Activated CD4-positive, alpha-beta T cell treated with anti-CD3 and anti-CD28 coated beads, Interleukin-2, amount 10 ng/mL, durations not matched to agents 7 days and 5 days (primary cell): ENCODE data around the gene EEF1AKMT1. TPM values are rescaled to one million over a fixed set of nuclear protein-coding genes. Genes with fewer than 3 reads are reported as not detected.

Experiments used
- CTCF ChIA-PET: fragments of 350-600 bp; sonication (Branson Sonifier 250); formaldehyde crosslinking; loops from one replicate; lab custom pipeline; 2021; ENCODE audit warnings: antibody characterized with exemption; lab: Charles Lee
- POLR2A ChIA-PET: fragments of 350-600 bp; sonication (Branson Sonifier 250); formaldehyde crosslinking; loops from one replicate; lab custom pipeline; 2021; ENCODE audit warnings: antibody characterized with exemption; lab: Charles Lee
- DNase-seq: peaks from one replicate; pipeline ENCODE4 v3.0.0-alpha.2; 2020
- H3K27ac Mint-ChIP-seq: one replicate; pipeline ENCODE4 v1.8.0; 2021; ENCODE audit warnings: mild to moderate bottlenecking, moderate library complexity, mixed read lengths
- H3K27me3 Mint-ChIP-seq: one replicate; pipeline ENCODE4 v1.8.0; 2021; ENCODE audit warnings: mixed read lengths
- H3K36me3 Mint-ChIP-seq: one replicate; pipeline ENCODE4 v1.8.0; 2021; ENCODE audit warnings: low read depth, mixed read lengths
- H3K4me1 Mint-ChIP-seq: one replicate; pipeline ENCODE4 v1.8.0; 2021; ENCODE audit warnings: mixed read lengths
- H3K4me3 Mint-ChIP-seq: one replicate; pipeline ENCODE4 v1.8.0; 2021; ENCODE audit warnings: mild to moderate bottlenecking, moderate library complexity, mixed read lengths
- H3K9me3 Mint-ChIP-seq: one replicate; pipeline ENCODE4 v1.8.0; 2021; ENCODE audit warnings: mixed read lengths
- total RNA-seq, 2 experiments: library from RNA; stranded (reverse); gene quantifications; one replicate each; pipeline ENCODE4 v1.2.3, GENCODE V29; 2021

EEF1AKMT1 gene, protein sequence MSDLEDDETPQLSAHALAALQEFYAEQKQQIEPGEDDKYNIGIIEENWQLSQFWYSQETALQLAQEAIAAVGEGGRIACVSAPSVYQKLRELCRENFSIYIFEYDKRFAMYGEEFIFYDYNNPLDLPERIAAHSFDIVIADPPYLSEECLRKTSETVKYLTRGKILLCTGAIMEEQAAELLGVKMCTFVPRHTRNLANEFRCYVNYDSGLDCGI
- total RNA-seq: 10 to 100 TPM; 10.2 to 10.7 TPM

DNA sequence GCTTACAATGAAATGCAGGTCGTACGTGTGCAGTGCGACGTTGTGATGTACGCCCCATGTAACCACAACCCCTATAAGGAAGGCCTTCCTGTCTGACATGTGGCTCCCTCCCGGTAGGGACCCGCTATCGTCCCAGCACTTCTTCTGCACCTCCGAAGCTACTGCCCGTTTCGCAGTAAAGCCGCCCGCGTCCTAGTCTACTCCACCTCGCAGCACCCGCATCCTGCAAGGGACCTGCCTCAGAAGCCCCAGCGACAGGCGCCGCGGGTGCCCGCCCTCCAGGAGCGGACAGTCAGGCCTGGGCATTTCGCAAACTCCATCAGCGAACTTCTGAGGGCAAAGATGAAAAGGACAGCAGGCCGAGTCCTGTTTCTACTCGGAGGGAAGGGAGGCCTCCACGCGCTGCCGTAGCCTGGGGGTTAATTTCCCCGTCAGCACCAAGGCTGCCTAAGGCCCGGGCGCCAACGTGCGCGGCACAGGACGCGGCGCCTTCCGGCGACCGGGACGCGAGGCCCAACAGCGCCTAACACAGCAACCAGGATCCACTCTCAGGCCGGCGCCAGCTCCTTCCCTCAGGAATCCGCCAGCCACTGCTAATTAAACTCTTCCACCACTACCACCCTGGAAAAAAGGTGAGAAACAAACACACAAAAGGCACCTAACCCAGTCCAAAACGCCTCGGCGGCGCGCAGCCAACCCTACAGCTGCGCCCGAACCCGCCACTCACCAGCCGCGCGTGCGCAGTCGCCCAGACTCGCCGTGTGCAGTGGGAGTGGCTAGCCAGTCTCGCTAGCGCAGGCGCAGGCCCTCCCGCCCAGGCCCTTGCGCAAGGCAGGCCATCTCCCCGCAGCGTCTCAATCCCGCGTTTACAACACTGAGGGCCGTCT lies at the start of gene EEF1AKMT1:
Gene EEF1AKMT1 (minus strand): TSS at position 768 of the 887 bp plus-strand sequence. CDS start 16,363 bp downstream, outside the sequence.
- peaks cover 21% of the 10 kb centered on the region for H3K9me3 Mint-ChIP-seq
- peak; percentile 95 for DNase-seq
- H3K36me3 Mint-ChIP-seq: peaks cover 42% of the 10 kb centered on the region
- ChIA-PET POLR2A (no interaction called here), CTCF (interaction anchor here (1.0 to 1.6 kb wide), 2 partner anchors 14 to 42 kb away, joined by 3 to 4 read pairs; no protein-coding TSS in a partner anchor)
- peak within 1 kb of the TSS; percentile 82 for H3K4me3 Mint-ChIP-seq
- H3K27ac Mint-ChIP-seq: peak within 1 kb of the TSS; percentile 99
- H3K4me1 Mint-ChIP-seq: peaks cover 37% of the 10 kb centered on the region
- H3K27me3 Mint-ChIP-seq: no peaks in the 10 kb centered on the region

DNA sequence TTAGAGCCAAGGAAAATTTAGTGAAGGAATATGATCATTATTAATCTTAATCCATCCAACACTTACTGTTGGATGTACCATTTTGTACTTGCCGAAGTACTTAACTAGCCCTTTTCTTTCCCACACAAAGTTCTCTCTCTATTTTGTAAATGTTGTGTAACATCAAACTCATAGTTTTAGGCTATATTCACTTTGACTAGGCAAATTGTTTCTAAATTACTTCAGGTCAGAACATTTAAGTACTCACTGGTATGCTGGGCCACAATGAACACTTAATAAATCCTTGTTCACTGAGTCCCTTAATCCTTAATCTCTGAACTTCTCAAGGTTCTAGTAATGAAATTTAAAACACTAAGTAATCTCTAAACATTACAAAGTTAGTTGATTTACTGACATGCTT lies 49.3 kb upstream of the EEF1AKMT1 start:
- DNase-seq: no peak
- CTCF ChIA-PET: interaction anchor here (1.2 kb wide), 1 partner anchor 119 kb away, joined by 5 read pairs; the partner anchor contains the start of gene IL17D
- H3K4me1 Mint-ChIP-seq: peaks cover 2% of the 10 kb centered on the region
- POLR2A ChIA-PET: no interaction called here
- H3K36me3 Mint-ChIP-seq: peaks cover 2% of the 10 kb centered on the region
- no peaks in the 10 kb centered on the region for H3K9me3 Mint-ChIP-seq
- H3K27ac Mint-ChIP-seq: no peak overlapping the region
- H3K4me3 Mint-ChIP-seq: no peak overlapping the region
- no peaks in the 10 kb centered on the region for H3K27me3 Mint-ChIP-seq

DNA sequence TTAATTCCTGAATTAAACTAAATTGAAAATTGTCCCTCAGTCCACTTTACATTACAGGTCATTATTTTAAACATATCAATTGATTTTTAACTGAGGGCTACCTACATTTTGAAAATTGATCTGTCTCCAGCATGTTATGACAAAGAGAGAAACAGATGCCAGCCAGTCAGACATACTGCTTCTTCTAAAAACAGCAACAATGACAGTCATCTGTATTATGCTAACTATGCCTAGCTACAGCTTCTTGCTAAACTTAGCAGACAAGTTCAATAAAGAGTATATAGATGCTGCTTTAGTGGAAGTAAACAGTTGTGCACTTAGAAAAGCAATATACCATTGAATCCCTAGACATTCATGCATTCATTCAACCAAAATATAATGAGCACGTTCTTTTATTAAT lies 48.6 kb upstream of the EEF1AKMT1 start:
- peaks cover 1% of the 10 kb centered on the region for H3K4me1 Mint-ChIP-seq
- POLR2A ChIA-PET: no interaction called here
- DNase-seq: no peak
- CTCF ChIA-PET: no interaction called here
- H3K4me3 Mint-ChIP-seq: no peak overlapping the region
- no peak overlapping the region for H3K27ac Mint-ChIP-seq
- H3K27me3 Mint-ChIP-seq: no peaks in the 10 kb centered on the region
- no peaks in the 10 kb centered on the region for H3K9me3 Mint-ChIP-seq
- H3K36me3 Mint-ChIP-seq: peaks cover 2% of the 10 kb centered on the region

DNA sequence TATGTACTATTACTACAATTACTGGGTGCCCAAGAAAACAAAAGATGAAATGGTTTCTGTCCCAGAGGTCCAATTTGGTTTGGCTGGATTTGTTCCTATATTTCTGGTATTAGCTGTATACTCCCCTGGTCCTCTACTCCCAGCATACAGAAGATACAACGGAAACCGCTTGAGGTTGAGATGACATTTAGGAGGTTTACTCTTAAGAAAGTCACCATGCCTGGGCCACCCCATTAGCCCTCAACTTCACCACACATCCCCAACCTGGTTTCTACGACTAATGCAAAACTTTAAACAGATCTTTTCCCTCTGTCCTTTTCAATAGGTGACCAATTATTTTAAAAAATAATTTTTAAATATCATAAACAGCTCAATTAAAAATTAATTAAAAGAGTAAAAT lies 46.0 kb upstream of the EEF1AKMT1 start:
- Mint-ChIP-seq H3K27ac (no peak overlapping the region), H3K9me3 (no peaks in the 10 kb centered on the region), H3K27me3 (no peaks in the 10 kb centered on the region), H3K36me3 (peaks cover 2% of the 10 kb centered on the region), H3K4me3 (no peak overlapping the region), H3K4me1 (peaks cover 1% of the 10 kb centered on the region)
- DNase-seq: no peak
- ChIA-PET CTCF (interaction anchor here (1.5 kb wide), 1 partner anchor 9 kb away, joined by 3 read pairs; no protein-coding TSS in a partner anchor), POLR2A (no interaction called here)

DNA sequence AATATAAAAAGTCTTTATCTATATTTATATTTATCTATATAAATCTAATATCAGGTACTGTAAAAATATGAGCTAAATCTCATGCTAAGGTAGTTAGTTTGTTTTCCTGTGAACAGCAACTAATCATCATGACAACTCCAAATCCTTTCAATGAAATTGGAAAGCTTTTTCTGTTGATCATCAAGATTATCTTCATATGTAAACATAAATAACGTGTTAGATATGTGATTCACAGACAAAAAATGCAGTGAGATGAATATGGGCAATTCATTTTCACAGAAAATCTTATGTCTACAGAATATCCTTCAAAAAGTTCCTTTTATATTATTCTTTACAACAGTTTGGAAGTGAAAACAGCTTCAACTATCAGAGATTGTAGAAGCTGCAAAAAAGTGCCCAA lies 41.7 kb upstream of the EEF1AKMT1 start:
- ChIA-PET CTCF (no interaction called here), POLR2A (no interaction called here)
- Mint-ChIP-seq H3K4me3 (no peak overlapping the region), H3K9me3 (no peaks in the 10 kb centered on the region), H3K36me3 (peaks cover 6% of the 10 kb centered on the region), H3K27me3 (no peaks in the 10 kb centered on the region), H3K4me1 (no peaks in the 10 kb centered on the region), H3K27ac (no peak overlapping the region)
- DNase-seq: no peak

DNA sequence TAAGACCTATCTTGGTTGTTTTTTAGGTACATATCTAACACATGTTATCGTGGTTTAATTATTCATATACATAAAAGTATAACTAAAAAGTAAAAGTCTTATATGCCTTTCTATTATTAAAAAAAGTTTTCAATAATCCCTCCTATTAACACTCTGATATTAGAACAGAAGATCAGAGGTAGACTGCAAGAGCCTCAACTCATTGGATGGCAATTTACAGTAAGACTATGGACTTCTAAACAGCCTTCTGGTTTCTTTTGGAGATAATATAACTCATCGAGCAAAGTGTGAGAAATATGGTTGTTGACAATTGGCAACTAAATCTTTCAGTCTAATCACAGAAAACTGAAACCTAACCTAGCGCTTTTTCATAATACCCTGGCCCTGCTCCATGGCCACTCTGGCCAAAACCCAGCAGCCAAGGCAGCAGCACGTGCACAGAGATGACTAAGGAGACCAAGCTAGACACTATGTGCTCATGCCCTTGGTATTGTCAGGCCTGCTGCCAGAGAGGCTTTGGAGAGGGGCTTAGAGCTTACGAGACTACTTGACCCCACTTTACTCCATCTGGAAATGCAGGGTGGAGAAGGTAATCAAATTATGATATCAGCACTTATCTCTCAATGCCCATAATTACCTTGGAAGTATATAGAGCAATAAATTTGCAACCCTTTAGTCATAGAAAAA lies 40.6 kb upstream of the EEF1AKMT1 start:
- Mint-ChIP-seq H3K36me3 (peaks cover 8% of the 10 kb centered on the region), H3K27me3 (no peaks in the 10 kb centered on the region), H3K9me3 (no peaks in the 10 kb centered on the region), H3K4me3 (no peak overlapping the region), H3K27ac (no peak overlapping the region), H3K4me1 (no peaks in the 10 kb centered on the region)
- POLR2A ChIA-PET: no interaction called here
- no peak for DNase-seq
- CTCF ChIA-PET: no interaction called here

DNA sequence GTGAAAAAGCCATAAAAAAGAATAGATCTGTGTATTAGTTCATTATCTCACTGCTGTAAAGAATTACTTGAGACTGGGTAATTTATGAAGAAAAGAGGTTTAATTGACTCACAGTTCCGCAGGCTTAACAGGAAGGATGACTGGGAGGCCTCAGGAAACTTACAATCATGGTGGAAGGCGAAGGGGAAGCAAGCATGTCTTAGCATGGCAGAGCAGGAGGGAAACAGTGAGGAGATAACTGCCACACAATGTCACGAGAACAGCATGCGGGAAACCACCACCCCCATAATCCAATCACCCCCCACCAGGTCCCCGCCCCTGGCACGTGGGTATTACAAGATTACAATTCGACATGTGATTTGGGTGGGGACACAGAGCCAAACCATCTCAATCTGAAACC lies 39.1 kb upstream of the EEF1AKMT1 start:
- Mint-ChIP-seq H3K4me3 (no peak overlapping the region), H3K36me3 (peaks cover 13% of the 10 kb centered on the region), H3K27me3 (no peaks in the 10 kb centered on the region), H3K27ac (no peak overlapping the region), H3K4me1 (no peaks in the 10 kb centered on the region), H3K9me3 (no peaks in the 10 kb centered on the region)
- ChIA-PET POLR2A (no interaction called here), CTCF (no interaction called here)
- no peak for DNase-seq

DNA sequence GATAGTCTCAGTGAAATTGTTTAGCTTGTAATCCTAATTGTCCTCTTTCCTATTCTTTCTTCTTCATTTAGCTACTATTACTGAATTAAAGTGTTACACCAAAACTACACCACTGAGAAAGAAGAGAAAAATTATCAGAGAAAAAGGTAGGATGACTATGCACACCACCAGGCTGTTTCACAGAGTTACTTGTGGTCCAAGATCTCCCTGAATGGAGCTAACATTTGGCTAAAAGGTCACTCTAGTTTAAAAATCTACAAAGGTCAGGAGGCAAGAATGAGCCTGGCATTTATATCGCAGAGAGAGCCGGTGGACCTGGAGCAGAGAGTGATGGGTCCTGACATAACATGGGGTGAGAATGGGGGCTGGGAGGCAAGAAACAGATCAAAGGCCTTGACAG lies 37.0 kb upstream of the EEF1AKMT1 start:
- CTCF ChIA-PET: interaction anchor here (1.1 kb wide), 1 partner anchor 31 kb away, joined by 3 read pairs; no protein-coding TSS in a partner anchor
- H3K36me3 Mint-ChIP-seq: peaks cover 20% of the 10 kb centered on the region
- H3K4me1 Mint-ChIP-seq: no peaks in the 10 kb centered on the region
- H3K9me3 Mint-ChIP-seq: no peaks in the 10 kb centered on the region
- DNase-seq: no peak
- H3K4me3 Mint-ChIP-seq: no peak overlapping the region
- POLR2A ChIA-PET: no interaction called here
- H3K27me3 Mint-ChIP-seq: no peaks in the 10 kb centered on the region
- H3K27ac Mint-ChIP-seq: no peak overlapping the region

DNA sequence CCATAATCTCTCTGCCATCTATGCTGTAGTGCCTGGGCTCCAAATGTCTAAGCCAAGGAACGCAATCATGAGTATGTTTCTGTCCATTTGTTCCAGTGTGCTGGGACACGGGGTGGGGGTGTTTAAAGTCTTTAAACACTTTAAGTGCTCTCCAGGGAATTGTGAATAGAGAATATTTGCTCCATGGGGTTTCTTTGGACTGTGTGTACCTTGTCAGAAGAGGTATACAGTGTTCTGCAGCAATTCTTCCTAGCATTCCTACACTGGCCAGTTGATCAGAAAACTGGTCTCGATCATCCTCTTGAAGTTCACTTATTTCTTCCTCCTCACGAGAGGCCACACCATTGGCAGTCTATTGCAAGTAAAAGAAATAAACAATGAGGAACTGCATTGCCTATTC lies 35.1 kb upstream of the EEF1AKMT1 start:
- no peak for DNase-seq
- H3K27ac Mint-ChIP-seq: no peak overlapping the region
- no peaks in the 10 kb centered on the region for H3K9me3 Mint-ChIP-seq
- no peaks in the 10 kb centered on the region for H3K27me3 Mint-ChIP-seq
- CTCF ChIA-PET: no interaction called here
- no peak overlapping the region for H3K4me3 Mint-ChIP-seq
- peaks cover 24% of the 10 kb centered on the region for H3K36me3 Mint-ChIP-seq
- POLR2A ChIA-PET: interaction anchor here (0.6 kb wide), 1 partner anchor 175 kb away, joined by 3 read pairs; no protein-coding TSS in a partner anchor
- no peaks in the 10 kb centered on the region for H3K4me1 Mint-ChIP-seq

DNA sequence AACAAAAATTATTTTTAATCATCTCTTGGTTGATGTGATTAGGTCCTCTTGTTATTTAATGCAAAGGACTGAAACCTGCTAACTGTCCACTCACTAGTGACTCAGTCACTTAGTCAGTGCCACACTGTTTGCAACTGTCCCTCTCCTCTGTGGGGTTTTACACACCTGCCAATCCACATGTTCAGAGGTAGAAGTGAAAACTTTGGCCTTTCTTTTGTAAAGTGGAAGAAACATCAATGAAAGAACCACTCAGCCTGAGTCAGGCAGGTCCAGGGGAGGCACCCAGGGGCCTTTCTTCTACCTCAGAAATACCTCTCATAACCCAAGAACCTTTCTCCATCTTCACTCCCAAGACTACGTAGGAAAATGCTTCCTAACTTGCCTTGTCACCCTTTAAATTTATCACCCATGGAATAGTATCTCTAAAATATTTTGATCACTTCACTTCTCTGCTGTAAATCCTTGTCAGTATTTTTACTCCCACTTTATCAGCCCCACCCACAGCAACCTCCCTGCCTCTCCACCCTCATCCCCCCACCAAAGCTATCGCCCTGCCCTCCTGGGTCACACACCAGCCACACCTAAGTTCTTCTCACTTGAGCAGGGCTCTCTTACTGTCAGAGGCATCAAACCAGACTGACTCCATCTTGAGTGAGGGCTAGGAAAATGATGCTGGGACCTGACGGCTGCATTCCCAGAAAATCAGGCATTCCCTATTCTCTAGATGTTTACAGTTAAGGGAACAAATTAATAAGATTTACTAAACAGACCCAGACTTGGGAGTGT lies 29.6 kb upstream of the EEF1AKMT1 start:
- CTCF ChIA-PET: no interaction called here
- Mint-ChIP-seq H3K27ac (no peak overlapping the region), H3K4me3 (no peak overlapping the region), H3K36me3 (peaks cover 17% of the 10 kb centered on the region), H3K4me1 (no peaks in the 10 kb centered on the region), H3K27me3 (no peaks in the 10 kb centered on the region), H3K9me3 (no peaks in the 10 kb centered on the region)
- DNase-seq: no peak
- POLR2A ChIA-PET: no interaction called here

DNA sequence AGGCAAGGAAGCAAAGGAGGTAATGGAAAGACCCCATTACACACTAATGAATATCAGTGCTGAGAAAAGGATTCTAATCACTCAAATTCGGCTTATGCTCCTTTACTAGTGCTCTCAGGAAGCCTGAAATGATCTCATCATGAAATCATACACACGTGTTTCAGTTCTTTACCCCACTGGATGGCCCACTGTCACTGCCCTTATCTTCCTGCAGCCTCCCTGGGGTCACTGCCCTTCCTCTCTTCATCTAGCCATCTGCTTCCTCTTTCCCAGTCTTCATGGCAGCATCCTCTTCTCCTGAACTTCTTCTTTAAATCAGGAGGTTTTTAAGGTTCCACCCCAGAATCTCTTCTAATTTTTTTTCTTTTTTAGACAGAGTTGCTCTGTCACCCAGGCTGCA lies 27.9 kb upstream of the EEF1AKMT1 start:
- peaks cover 9% of the 10 kb centered on the region for H3K4me1 Mint-ChIP-seq
- no peaks in the 10 kb centered on the region for H3K27me3 Mint-ChIP-seq
- no peak overlapping the region for H3K4me3 Mint-ChIP-seq
- CTCF ChIA-PET: no interaction called here
- H3K9me3 Mint-ChIP-seq: no peaks in the 10 kb centered on the region
- DNase-seq: no peak
- POLR2A ChIA-PET: no interaction called here
- H3K36me3 Mint-ChIP-seq: peaks cover 19% of the 10 kb centered on the region
- no peak overlapping the region for H3K27ac Mint-ChIP-seq

DNA sequence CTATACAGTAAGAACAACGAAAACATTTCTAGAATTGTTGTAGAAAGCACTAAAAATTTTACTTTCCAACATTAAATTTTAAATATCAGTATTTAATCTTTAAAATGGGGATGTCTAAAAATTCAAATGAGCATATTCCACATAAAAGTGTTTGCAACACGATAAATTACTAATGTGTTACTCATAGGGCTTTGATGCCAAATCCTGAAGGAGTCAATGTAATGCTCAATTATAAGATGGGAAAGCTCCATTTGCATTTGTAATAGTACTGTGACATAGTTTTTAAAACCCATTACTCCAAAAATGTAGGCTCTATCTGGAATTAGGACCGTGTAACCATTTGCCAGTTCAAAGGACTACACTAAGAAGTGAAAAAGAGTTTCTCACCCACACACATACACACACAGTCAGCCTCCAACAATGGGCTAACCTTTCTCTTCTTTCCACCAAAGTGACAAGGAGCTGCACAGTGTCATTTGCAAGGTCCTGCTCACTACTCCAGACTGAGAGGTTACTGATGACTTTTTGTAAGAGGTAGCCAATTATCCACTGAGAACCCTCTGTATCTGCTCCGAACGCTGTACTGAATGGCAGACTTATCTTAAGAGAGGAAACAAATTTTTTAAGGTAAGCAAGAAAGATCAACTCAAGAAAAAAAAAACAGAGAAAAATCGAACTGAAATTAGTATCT lies 26.1 kb upstream of the EEF1AKMT1 start:
- Mint-ChIP-seq H3K4me3 (no peak overlapping the region), H3K36me3 (peaks cover 24% of the 10 kb centered on the region), H3K4me1 (peaks cover 11% of the 10 kb centered on the region), H3K27me3 (no peaks in the 10 kb centered on the region), H3K9me3 (no peaks in the 10 kb centered on the region), H3K27ac (no peak overlapping the region)
- DNase-seq: no peak
- CTCF ChIA-PET: no interaction called here
- POLR2A ChIA-PET: no interaction called here
